Measurements from ENCODE around the gene IRF7.

The IRF7 gene

GRCh38 chr11:578276-579035 lies 37.3 kb downstream of the IRF7 start:
- DNase-seq: no peak

- no peak for DNase-seq
Measured at GRCh38 chr11:577611-577894, 38.2 kb downstream of the IRF7 start.

GRCh38 chr11:576811-577610 lies 38.7 kb downstream of the IRF7 start:
- DNase-seq: no peak

GRCh38 chr11:575996-576768 lies 39.6 kb downstream of the IRF7 start, which contains the start of gene PHRF1:
TSS of gene PHRF1 (plus strand) at chr11:576470. CDS start at chr11:581513, 5,043 bp downstream.
- DNase-seq: peak; percentile 96

- no peak for DNase-seq
Measured at GRCh38 chr11:575313-575995, 40.3 kb downstream of the IRF7 start.

GRCh38 chr11:574632-575312 lies 41.0 kb downstream of the IRF7 start:
- no peak for DNase-seq

GRCh38 chr11:574031-574570 lies 41.6 kb downstream of the IRF7 start:
- peak; percentile 51 for DNase-seq

- DNase-seq: no peak
Measured at GRCh38 chr11:573146-573759, 42.5 kb downstream of the IRF7 start.

- DNase-seq: no peak
Measured at GRCh38 chr11:571802-572185, 44.0 kb downstream of the IRF7 start.

- no peak for DNase-seq
Measured at GRCh38 chr11:569158-569885, 46.4 kb downstream of the IRF7 start.

- peak; percentile 96 for DNase-seq
Measured at GRCh38 chr11:568306-569157, 47.2 kb downstream of the IRF7 start.

GRCh38 chr11:567629-568292 lies 48.0 kb downstream of the IRF7 start:
- DNase-seq: no peak

GRCh38 chr11:567011-567628 lies 48.6 kb downstream of the IRF7 start:
- DNase-seq: no peak

- no peak for DNase-seq
Measured at GRCh38 chr11:565921-566509, 49.7 kb downstream of the IRF7 start.

- no peak for DNase-seq
Measured at GRCh38 chr11:563812-564578, 51.8 kb downstream of the IRF7 start.

GRCh38 chr11:563066-563811 lies 52.5 kb downstream of the IRF7 start:
- no peak for DNase-seq
